HT1080 (cell line): Measurements from ENCODE around the gene HPCAL1. TPM values are rescaled to one million over a fixed set of nuclear protein-coding genes. Genes with fewer than 3 reads are reported as not detected.
"Not testable (repeated sequence)": the region's sequence is repeated elsewhere in the genome, so short reads cannot be mapped to it uniquely, and the experiment has no call there.

Source experiments
- DNase-seq: peaks from one replicate; pipeline ENCODE4 v3.0.0-alpha.2; 2015; ENCODE audit warnings: low read depth
- total RNA-seq: library from RNA; depleted of rRNA; stranded (reverse); fragments of >200 nt; shearing (Covaris generic); gene quantifications from 2 replicates; pipeline ENCODE4 v1.2.3, GENCODE V29; 2014

HPCAL1 gene
- total RNA-seq, 1 experiment from 2014 or later, result 201 TPM

GRCh38 chr2:10452956-10453904 lies 150.5 kb downstream of the HPCAL1 start:
- DNase-seq, result no peak

GRCh38 chr2:10453905-10454298 lies 151.2 kb downstream of the HPCAL1 start:
- no peak for DNase-seq

GRCh38 chr2:10454505-10454904 lies 151.8 kb downstream of the HPCAL1 start:
- no peak for DNase-seq

GRCh38 chr2:10457195-10457594 lies 154.5 kb downstream of the HPCAL1 start:
- DNase-seq, result not testable (repeated sequence)

- DNase-seq, result no peak
These were observed 155.3 kb downstream of the HPCAL1 start for GRCh38 chr2:10457846-10458598.

- no peak for DNase-seq
These were observed 157.7 kb downstream of the HPCAL1 start for GRCh38 chr2:10460366-10460796.

GRCh38 chr2:10462178-10463083 lies 159.7 kb downstream of the HPCAL1 start:
- no peak for DNase-seq

- DNase-seq, result no peak
These were observed 163.2 kb downstream of the HPCAL1 start for GRCh38 chr2:10465910-10466309.

GRCh38 chr2:10466801-10467200 lies 164.1 kb downstream of the HPCAL1 start:
- DNase-seq, result no peak

- DNase-seq, result no peak
These were observed 164.7 kb downstream of the HPCAL1 start for GRCh38 chr2:10467401-10467800.

- no peak for DNase-seq
These were observed 166.6 kb downstream of the HPCAL1 start for GRCh38 chr2:10469301-10469700.

GRCh38 chr2:10469955-10470608 lies 167.4 kb downstream of the HPCAL1 start:
- DNase-seq, result no peak

GRCh38 chr2:10471046-10471571 lies 168.4 kb downstream of the HPCAL1 start:
- DNase-seq, result no peak

GRCh38 chr2:10471955-10472354 lies 169.3 kb downstream of the HPCAL1 start:
- DNase-seq, result no peak

GRCh38 chr2:10473121-10473756 lies 170.5 kb downstream of the HPCAL1 start:
- no peak for DNase-seq

GRCh38 chr2:10475221-10475722 lies 172.6 kb downstream of the HPCAL1 start:
- no peak for DNase-seq

GRCh38 chr2:10475811-10476660 lies 173.3 kb downstream of the HPCAL1 start:
- DNase-seq, result no peak

GRCh38 chr2:10476723-10477442 lies 174.2 kb downstream of the HPCAL1 start:
- no peak for DNase-seq
